Cardiac septum (tissue), 1 donor: ENCODE measurements around the gene STK32B. TPM values are rescaled to one million over a fixed set of nuclear protein-coding genes. Genes with fewer than 3 reads are reported as not detected.
A peak's percentile ranks its signal among the peaks of the same experiment; 100 is the strongest.

Source experiments
- DNase-seq: peaks from one replicate; pipeline ENCODE4 v3.0.0-alpha.2; 2020; ENCODE audit warnings: low spot score
- intact Hi-C: fragments of 100-400 bp; cut with DNase I; formaldehyde crosslinking; loops from one replicate; pipeline ENCODE4 v1.14.0; 2022
- total RNA-seq: library from RNA; stranded (reverse); fragmentation: NEBNext Ultra II Directional; extraction: Animal tissue kit (Norgen Biotek cat#: 25700); gene quantifications from one replicate; pipeline ENCODE4 v1.2.1, GENCODE V29; 2021
- donor health status: DM: no; HTN: no; CAD: no.

The STK32B gene
- total RNA-seq, 1 donor from 2014 or later: 0.22 TPM

GRCh38 chr4:5370286-5370685 lies 319.0 kb downstream of the STK32B start:
- intact Hi-C loops: no loop called here
- no peak for DNase-seq

- no peak for DNase-seq
- intact Hi-C loops: no loop called here
Observed at GRCh38 chr4:5371415-5372190, 320.3 kb downstream of the STK32B start.

- DNase-seq: no peak
- intact Hi-C loops: no loop called here
Observed at GRCh38 chr4:5372198-5372597, 320.9 kb downstream of the STK32B start.

- DNase-seq: no peak
- intact Hi-C loops: no loop called here
Observed at GRCh38 chr4:5373327-5373726, 322.0 kb downstream of the STK32B start.

GRCh38 chr4:5374592-5374991 lies 323.3 kb downstream of the STK32B start:
- intact Hi-C loops: no loop called here
- DNase-seq: no peak

GRCh38 chr4:5374994-5375393 lies 323.7 kb downstream of the STK32B start:
- no peak for DNase-seq
- intact Hi-C loops: no loop called here

GRCh38 chr4:5376015-5376414 lies 324.7 kb downstream of the STK32B start:
- intact Hi-C loops: no loop called here
- no peak for DNase-seq

GRCh38 chr4:5378002-5378401 lies 326.7 kb downstream of the STK32B start:
- no peak for DNase-seq
- intact Hi-C loops: no loop called here

- intact Hi-C loops: no loop called here
- no peak for DNase-seq
Observed at GRCh38 chr4:5379895-5380294, 328.6 kb downstream of the STK32B start.

- DNase-seq: no peak
- intact Hi-C loops: no loop called here
Observed at GRCh38 chr4:5381961-5382441, 330.7 kb downstream of the STK32B start.

- intact Hi-C loops: no loop called here
Observed at GRCh38 chr4:5383191-5383980, 332.1 kb downstream of the STK32B start.

GRCh38 chr4:5385741-5386311 lies 334.5 kb downstream of the STK32B start:
- DNase-seq: no peak
- intact Hi-C loops: no loop called here

More at GRCh38 chr4:5383191-5383980, 332.1 kb downstream of the STK32B start:
- no peak for DNase-seq

GRCh38 chr4:5386921-5387320 lies 335.6 kb downstream of the STK32B start:
- intact Hi-C loops: no loop called here
- DNase-seq: no peak

GRCh38 chr4:5387457-5387856 lies 336.2 kb downstream of the STK32B start:
- DNase-seq: no peak
- intact Hi-C loops: no loop called here

- intact Hi-C loops: no loop called here
- DNase-seq: no peak
Observed at GRCh38 chr4:5389756-5390310, 338.6 kb downstream of the STK32B start.

- intact Hi-C loops: no loop called here
- no peak for DNase-seq
Observed at GRCh38 chr4:5391492-5391891, 340.2 kb downstream of the STK32B start.

GRCh38 chr4:5393911-5394513 lies 342.7 kb downstream of the STK32B start:
- intact Hi-C loops: no loop called here
- no peak for DNase-seq

- intact Hi-C loops: no loop called here
- DNase-seq: peak; percentile 51
Observed at GRCh38 chr4:5395781-5396180, 344.5 kb downstream of the STK32B start.

GRCh38 chr4:5398056-5398455 lies 346.8 kb downstream of the STK32B start:
- intact Hi-C loops: no loop called here
- DNase-seq: no peak

- intact Hi-C loops: no loop called here
- DNase-seq: no peak
Observed at GRCh38 chr4:5399124-5399523, 347.8 kb downstream of the STK32B start.
